Kidney (tissue), 14 donors: ENCODE measurements around the gene STIM2. TPM values are rescaled to one million over a fixed set of nuclear protein-coding genes. Genes with fewer than 3 reads are reported as not detected.

Experiments used
- DNase-seq, 5 donors: peaks; one replicate each; pipeline ENCODE4 v3.0.0-alpha.2; 2013 to 2020
- FAIRE-seq: peaks from 2 replicates; lab custom pipeline; 2012; peaks lifted over from hg19 to GRCh38; lab: Jason Lieb, UNC
- H3K27ac ChIP-seq, 2 donors: one replicate each; pipeline ENCODE4 v1.7.0; 2013; ENCODE audit warnings: low read depth in 2 of 2, low read length in 2 of 2, inconsistent platforms in 1 of 2
- H3K27me3 ChIP-seq: one replicate; pipeline ENCODE4 v1.7.1; 2013; ENCODE audit warnings: low read length, inconsistent platforms; ENCODE audit not compliant: control insufficient read depth, insufficient read depth
- H3K36me3 ChIP-seq, 3 donors: one replicate each; pipeline versions ENCODE4 v1.7.0 to v1.7.1; 2013; ENCODE audit warnings: low read length in 3 of 3, control low read depth in 1 of 3, inconsistent platforms in 1 of 3; ENCODE audit not compliant: insufficient read depth in 3 of 3, control insufficient read depth in 2 of 3
- H3K4me1 ChIP-seq, 3 donors: one replicate each; pipeline versions ENCODE4 v1.7.0 to v1.7.1; 2013; ENCODE audit warnings: low read length in 3 of 3, inconsistent platforms in 1 of 3, low read depth in 1 of 3; ENCODE audit not compliant: control insufficient read depth in 2 of 3, insufficient read depth in 2 of 3
- H3K4me3 ChIP-seq, 3 donors: one replicate each; pipeline versions ENCODE4 v1.7.0 to v1.8.1; 2013; ENCODE audit warnings: low read length in 3 of 3, control low read depth in 1 of 3, inconsistent platforms in 1 of 3
- H3K9ac ChIP-seq, 3 donors: one replicate each; pipeline versions ENCODE4 v1.7.0 to v1.7.1; 2013; ENCODE audit warnings: low read length in 3 of 3, control low read depth in 1 of 3, inconsistent platforms in 1 of 3
- H3K9me3 ChIP-seq, 3 donors: one replicate each; pipeline versions ENCODE4 v1.7.0 to v1.7.1; 2013; ENCODE audit warnings: low read length in 3 of 3, control low read depth in 1 of 3, inconsistent platforms in 1 of 3; ENCODE audit not compliant: control insufficient read depth in 2 of 3, insufficient read depth in 1 of 3
- intact Hi-C: fragments of 100-400 bp; cut with DNase I; formaldehyde crosslinking; loops from one replicate; pipeline ENCODE4 v1.11.1; 2022
- polyA plus RNA-seq: library from polyadenylated mRNA; stranded (reverse); fragments of 350-450 nt; fragmentation: Illumina TruSeq; extraction: RNeasy Lipid Tissue Mini Kit (QIAGEN cat#74804); gene quantifications from one replicate; pipeline ENCODE4 v1.2.3, GENCODE V29; 2014; ENCODE audit warnings: low read depth, low replicate concordance; ENCODE audit not compliant: insufficient read depth
- total RNA-seq: library from RNA; stranded (reverse); fragmentation: NEBNext Ultra II Directional; extraction: Animal tissue kit (Norgen Biotek cat#: 25700); gene quantifications from one replicate; pipeline ENCODE4 v1.2.1, GENCODE V29; 2021
- TF ChIP-seq, protein P1 (sequence below): IDR thresholded peaks from 3 replicates; pipeline ENCODE4 v1.5.1; 2012; ENCODE audit warnings: mild to moderate bottlenecking, moderate library complexity, borderline replicate concordance; ENCODE audit not compliant: insufficient read depth; ENCODE audit errors: extremely low read depth
- donor health status: control.
- donor health status: control.
- donor health status: control.
- donor health status: control.
- donor health status: control.
- donor health status: DM: yes; HTN: yes; CAD: no.
- donor health status: Normal renal cell carcinoma (clear cell type).

Gene STIM2
- total and polyA plus RNA-seq, 2 donors from 2014 or later = 27.8 to 38.9 TPM

- H3K4me3 ChIP-seq = no peak overlapping the region
- intact Hi-C loops = no loop called here
- FAIRE-seq = no peak
- H3K4me1 ChIP-seq = no peaks in the 10 kb centered on the region
- no peaks in the 10 kb centered on the region for H3K27me3 ChIP-seq
- H3K9me3 ChIP-seq = no peaks in the 10 kb centered on the region
- H3K27ac ChIP-seq = no peak overlapping the region
- H3K36me3 ChIP-seq = peaks cover 0 to 5% (median 0%) of the 10 kb centered on the region in 3 donors
- no peak for DNase-seq
- H3K9ac ChIP-seq = no peak overlapping the region
- TF ChIP-seq, protein P1, sequence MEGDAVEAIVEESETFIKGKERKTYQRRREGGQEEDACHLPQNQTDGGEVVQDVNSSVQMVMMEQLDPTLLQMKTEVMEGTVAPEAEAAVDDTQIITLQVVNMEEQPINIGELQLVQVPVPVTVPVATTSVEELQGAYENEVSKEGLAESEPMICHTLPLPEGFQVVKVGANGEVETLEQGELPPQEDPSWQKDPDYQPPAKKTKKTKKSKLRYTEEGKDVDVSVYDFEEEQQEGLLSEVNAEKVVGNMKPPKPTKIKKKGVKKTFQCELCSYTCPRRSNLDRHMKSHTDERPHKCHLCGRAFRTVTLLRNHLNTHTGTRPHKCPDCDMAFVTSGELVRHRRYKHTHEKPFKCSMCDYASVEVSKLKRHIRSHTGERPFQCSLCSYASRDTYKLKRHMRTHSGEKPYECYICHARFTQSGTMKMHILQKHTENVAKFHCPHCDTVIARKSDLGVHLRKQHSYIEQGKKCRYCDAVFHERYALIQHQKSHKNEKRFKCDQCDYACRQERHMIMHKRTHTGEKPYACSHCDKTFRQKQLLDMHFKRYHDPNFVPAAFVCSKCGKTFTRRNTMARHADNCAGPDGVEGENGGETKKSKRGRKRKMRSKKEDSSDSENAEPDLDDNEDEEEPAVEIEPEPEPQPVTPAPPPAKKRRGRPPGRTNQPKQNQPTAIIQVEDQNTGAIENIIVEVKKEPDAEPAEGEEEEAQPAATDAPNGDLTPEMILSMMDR = no peak
Observed at GRCh38 chr4:27006646-27007045, 146.0 kb downstream of the STIM2 start.

- FAIRE-seq (no peak), DNase-seq (no peak)
- Histone ChIP-seq H3K27me3 (no peaks in the 10 kb centered on the region), H3K4me1 (no peaks in the 10 kb centered on the region), H3K9ac (no peak overlapping the region), H3K27ac (no peak overlapping the region), H3K9me3 (no peaks in the 10 kb centered on the region), H3K36me3 (peaks cover 0 to 5% (median 0%) of the 10 kb centered on the region in 3 donors), H3K4me3 (no peak overlapping the region)
- TF ChIP-seq, protein P1 = no peak
- intact Hi-C loops = no loop called here
Observed at GRCh38 chr4:27007507-27007906, 146.9 kb downstream of the STIM2 start.

GRCh38 chr4:27008679-27009078 is 148.0 kb downstream of the STIM2 start:
- Histone ChIP-seq H3K27me3 (no peaks in the 10 kb centered on the region), H3K9me3 (no peaks in the 10 kb centered on the region), H3K36me3 (peaks cover 0 to 3% (median 0%) of the 10 kb centered on the region in 3 donors), H3K27ac (no peak overlapping the region), H3K4me3 (no peak overlapping the region), H3K9ac (no peak overlapping the region), H3K4me1 (no peaks in the 10 kb centered on the region)
- intact Hi-C loops = no loop called here
- no peak for FAIRE-seq
- TF ChIP-seq, protein P1 = no peak
- DNase-seq = no peak

- DNase-seq (no peak), FAIRE-seq (no peak)
- Histone ChIP-seq H3K4me1 (no peaks in the 10 kb centered on the region), H3K9me3 (no peaks in the 10 kb centered on the region), H3K27ac (no peak overlapping the region), H3K27me3 (no peaks in the 10 kb centered on the region), H3K9ac (no peak overlapping the region), H3K36me3 (peaks cover 0 to 3% (median 0%) of the 10 kb centered on the region in 3 donors), H3K4me3 (no peak overlapping the region)
- TF ChIP-seq, protein P1 = no peak
- intact Hi-C loops = no loop called here
Observed at GRCh38 chr4:27009539-27009938, 148.9 kb downstream of the STIM2 start.
